Retinal pigment epithelial cell (primary cell): ENCODE data around the gene SLC38A8.

Experiments used
- DNase-seq: peaks from one replicate; pipeline ENCODE4 v3.0.0-alpha.2; 2010; ENCODE audit warnings: low read depth
- H3K4me3 ChIP-seq: 2 replicates; pipeline ENCODE4 v1.5.1; 2011; ENCODE audit warnings: mild to moderate bottlenecking, low read length, control low read depth, moderate library complexity
- TF ChIP-seq, protein P1 (sequence below): conservative IDR thresholded peaks from 2 replicates; pipeline ENCODE4 v1.5.1; 2011; ENCODE audit warnings: low read depth, low read length, control low read depth, inconsistent platforms

The SLC38A8 gene

GRCh38 chr16:84014570-84015327 is 27.8 kb downstream of the SLC38A8 start:
- no peak overlapping the region for H3K4me3 ChIP-seq
- TF ChIP-seq, protein P1, sequence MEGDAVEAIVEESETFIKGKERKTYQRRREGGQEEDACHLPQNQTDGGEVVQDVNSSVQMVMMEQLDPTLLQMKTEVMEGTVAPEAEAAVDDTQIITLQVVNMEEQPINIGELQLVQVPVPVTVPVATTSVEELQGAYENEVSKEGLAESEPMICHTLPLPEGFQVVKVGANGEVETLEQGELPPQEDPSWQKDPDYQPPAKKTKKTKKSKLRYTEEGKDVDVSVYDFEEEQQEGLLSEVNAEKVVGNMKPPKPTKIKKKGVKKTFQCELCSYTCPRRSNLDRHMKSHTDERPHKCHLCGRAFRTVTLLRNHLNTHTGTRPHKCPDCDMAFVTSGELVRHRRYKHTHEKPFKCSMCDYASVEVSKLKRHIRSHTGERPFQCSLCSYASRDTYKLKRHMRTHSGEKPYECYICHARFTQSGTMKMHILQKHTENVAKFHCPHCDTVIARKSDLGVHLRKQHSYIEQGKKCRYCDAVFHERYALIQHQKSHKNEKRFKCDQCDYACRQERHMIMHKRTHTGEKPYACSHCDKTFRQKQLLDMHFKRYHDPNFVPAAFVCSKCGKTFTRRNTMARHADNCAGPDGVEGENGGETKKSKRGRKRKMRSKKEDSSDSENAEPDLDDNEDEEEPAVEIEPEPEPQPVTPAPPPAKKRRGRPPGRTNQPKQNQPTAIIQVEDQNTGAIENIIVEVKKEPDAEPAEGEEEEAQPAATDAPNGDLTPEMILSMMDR, result no peak
- DNase-seq, result no peak

DNA sequence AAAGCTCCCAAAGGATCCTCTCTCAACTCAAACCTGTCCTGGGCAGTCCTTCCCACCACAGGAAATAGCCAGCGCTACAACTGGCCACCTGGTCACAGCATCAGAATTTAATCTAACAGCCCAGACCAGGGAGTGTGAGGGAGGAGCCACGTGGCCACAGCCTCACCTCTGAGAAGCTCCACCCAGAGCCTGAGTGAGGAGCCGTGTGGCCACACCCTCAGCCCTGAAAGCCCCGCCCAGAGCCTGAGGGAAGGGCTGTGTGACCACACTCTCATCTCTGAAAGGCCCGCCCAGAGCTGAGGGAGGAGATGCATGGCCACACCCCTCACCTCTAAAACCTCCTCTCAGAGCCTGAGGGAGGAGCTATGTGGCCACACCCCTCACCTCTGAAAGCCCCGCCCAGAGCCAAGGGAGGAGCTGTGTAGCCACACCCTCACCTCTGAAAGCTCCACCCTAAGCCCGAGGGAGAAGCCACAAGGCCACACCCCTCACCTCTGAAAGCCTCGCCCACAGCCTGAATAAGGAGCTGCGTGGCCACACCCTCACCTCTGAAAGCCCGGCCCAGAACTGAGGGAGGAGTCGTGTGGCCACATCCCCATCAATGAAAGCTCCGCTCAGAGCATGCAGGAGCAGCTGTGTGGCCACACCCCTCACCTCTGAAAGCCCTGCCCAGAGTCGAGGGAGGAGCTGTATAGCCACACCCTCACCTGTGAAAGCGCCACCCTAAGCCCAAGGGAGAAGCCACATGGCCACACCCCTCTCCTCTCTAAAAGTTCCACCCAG is 28.6 kb downstream of the SLC38A8 start:
- TF ChIP-seq, protein P1, result no peak
- no peak overlapping the region for H3K4me3 ChIP-seq
- DNase-seq, result peak; percentile 51

DNA sequence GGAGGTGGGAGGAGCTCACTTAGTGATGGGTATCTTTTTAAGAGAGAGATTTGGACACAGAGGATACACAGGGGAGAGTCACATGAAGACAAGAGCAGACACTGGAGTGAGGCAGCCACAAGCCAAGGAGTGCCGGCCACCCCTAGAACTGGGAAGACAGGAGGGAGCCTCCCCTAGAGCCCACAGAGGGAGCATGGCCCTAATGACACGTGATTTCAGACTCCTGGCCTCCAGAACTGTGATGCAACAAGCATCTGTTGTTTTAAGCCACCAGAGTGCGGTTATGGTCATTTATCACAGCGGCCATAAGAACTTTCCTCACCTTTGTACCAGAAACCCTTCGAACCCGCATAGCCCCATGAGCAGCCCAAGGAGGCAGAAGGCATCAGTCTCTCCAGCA is 33.3 kb downstream of the SLC38A8 start:
- TF ChIP-seq, protein P1, result no peak
- DNase-seq, result no peak

DNA sequence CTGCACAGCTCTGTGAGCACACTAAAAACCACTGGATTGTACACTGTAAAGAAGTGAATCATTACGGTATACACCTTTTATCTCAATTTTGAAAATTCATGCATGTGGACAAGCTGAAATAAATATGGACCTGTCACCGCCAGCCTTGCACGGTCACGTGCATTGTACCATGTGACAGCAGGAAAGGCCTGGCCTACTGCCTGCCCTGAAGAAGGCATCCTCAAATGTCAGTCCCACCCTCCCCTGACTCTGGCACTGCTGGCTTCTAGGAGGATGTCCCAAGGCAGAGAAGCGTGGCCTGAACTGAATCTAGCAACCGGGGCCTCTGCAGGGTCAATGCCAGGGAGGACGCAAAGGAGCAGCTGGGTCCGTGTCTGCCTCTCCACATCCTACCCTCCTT is 34.6 kb downstream of the SLC38A8 start:
- TF ChIP-seq, protein P1, result no peak
- H3K4me3 ChIP-seq, result no peak overlapping the region
- DNase-seq, result no peak

More for the DNA sequence above, 33.3 kb downstream of the SLC38A8 start:
- no peak overlapping the region for H3K4me3 ChIP-seq

DNA sequence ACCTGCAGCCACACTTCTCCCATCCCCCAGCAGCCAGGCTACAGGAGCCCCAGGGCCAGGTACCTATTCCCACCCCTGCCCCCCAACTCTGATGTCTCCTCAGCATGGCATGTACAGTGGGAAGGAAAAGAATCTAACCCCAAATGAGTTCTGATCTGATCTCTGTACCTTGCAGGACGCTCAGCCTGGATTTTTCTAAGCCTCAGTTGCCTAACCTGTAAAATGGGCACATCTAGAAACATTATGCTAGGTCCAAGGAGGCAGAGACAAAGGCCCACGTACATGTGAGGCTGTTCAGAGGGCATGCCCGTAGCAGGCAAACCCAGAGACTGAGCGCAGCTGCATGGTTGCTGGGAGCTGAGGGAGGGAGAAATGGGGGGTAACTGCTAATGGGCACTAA is 35.1 kb downstream of the SLC38A8 start:
- TF ChIP-seq, protein P1, result no peak
- DNase-seq, result no peak
- no peak overlapping the region for H3K4me3 ChIP-seq

GRCh38 chr16:84005391-84005790 is 37.2 kb downstream of the SLC38A8 start:
- H3K4me3 ChIP-seq, result no peak overlapping the region
- TF ChIP-seq, protein P1, result no peak
- DNase-seq, result no peak
